GM13976 (cell line): ENCODE measurements around the gene GABRG3.

Experiments used
- DNase-seq: peaks from one replicate; pipeline ENCODE4 v3.0.0; 2012; ENCODE audit warnings: low spot score
- in situ Hi-C: fragments of 300-500 bp; cut with MboI; formaldehyde crosslinking; loops from one replicate; pipeline ENCODE4 v1.12.0; 2022; ENCODE audit warnings: low sequenced_read_pairs, mixed read lengths, inconsistent platforms; ENCODE audit not compliant: unreplicated experiment
- TF ChIP-seq, protein P1 (sequence below): IDR thresholded peaks from 2 replicates; pipeline ENCODE4 v1.5.1; 2012; ENCODE audit warnings: borderline replicate concordance, mild to moderate bottlenecking; ENCODE audit not compliant: insufficient read depth; ENCODE audit errors: extremely low read depth, missing control alignments, control extremely low read depth

Gene GABRG3

DNA sequence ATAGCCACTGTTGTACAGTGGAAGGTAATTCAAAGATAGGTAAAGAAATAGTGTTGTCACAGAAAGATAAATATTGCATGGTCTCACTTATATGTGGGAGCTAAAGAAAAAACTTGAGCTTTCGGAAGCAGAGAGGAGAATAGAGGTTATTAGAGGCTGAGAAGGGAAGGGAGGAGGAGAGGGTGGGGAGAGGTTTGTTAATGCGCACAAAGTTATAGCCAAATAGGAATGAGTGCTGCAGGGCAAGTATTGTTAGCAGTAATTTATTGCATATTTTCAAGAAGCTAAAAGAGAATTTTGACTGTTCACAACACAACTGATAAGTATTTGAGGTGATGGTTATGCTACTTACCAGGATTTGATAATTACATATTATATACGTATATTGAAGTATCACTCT, 154.2 kb downstream of the GABRG3 start:
- no peak for DNase-seq
- in situ Hi-C loops: no loop called here
- TF ChIP-seq, protein P1, sequence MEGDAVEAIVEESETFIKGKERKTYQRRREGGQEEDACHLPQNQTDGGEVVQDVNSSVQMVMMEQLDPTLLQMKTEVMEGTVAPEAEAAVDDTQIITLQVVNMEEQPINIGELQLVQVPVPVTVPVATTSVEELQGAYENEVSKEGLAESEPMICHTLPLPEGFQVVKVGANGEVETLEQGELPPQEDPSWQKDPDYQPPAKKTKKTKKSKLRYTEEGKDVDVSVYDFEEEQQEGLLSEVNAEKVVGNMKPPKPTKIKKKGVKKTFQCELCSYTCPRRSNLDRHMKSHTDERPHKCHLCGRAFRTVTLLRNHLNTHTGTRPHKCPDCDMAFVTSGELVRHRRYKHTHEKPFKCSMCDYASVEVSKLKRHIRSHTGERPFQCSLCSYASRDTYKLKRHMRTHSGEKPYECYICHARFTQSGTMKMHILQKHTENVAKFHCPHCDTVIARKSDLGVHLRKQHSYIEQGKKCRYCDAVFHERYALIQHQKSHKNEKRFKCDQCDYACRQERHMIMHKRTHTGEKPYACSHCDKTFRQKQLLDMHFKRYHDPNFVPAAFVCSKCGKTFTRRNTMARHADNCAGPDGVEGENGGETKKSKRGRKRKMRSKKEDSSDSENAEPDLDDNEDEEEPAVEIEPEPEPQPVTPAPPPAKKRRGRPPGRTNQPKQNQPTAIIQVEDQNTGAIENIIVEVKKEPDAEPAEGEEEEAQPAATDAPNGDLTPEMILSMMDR: no peak

DNA sequence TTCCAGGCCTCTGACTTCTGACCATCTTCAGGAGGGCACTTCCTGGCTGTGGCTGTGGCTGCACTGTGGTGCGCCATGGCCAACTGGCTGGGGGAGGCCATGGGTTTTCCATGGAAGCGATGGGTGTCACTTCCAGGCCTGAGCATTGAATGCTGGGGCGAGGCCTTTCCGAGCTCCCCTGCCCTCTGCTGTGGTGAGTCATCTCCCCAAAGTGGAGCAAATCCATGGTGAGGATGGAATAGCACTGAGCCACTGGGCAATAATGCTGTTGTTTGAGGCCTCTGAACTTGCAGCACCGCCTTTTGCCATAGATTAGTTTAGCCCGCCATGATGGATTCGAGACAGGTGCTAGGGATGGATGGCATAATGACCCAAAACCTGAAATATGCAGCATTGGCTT, 155.5 kb downstream of the GABRG3 start:
- no peak for DNase-seq
- TF ChIP-seq, protein P1: no peak
- in situ Hi-C loops: no loop called here

DNA sequence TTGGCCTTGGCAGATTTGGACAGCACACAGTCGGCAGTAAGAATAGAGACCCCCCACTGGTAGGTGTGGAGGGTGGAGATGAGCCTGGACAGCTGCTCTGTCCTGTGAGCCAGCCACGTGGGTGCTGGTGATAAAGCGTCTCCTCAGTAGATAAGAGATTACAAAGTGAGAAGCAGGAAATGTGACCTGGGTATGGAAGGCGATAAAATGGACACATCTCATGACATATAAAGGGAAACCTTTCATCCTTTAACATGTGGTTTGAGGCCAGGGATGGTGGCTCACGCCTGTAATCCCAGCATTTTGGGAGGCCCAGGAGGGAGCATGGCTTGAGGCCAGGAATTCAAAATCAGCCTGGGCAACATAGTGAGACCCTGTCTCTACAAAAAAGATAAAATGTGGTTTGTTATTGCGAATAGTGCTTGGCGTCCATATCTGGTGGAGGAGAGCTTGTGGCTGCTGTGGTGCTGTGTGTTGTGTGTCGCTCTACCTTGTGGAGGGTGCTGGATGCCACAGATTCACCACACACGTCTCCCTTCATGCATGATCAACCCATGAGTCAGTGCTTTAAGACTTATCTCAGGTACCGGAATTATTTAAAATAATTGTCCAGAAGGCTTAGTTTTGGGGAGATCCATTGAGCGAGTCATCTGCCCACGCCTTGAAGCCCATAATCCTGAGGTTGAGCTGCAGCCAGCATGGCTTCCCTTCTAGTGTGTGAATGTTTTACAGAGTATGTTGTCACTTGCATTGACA, 157.0 kb downstream of the GABRG3 start:
- TF ChIP-seq, protein P1: no peak
- DNase-seq: no peak
- in situ Hi-C loops: no loop called here

DNA sequence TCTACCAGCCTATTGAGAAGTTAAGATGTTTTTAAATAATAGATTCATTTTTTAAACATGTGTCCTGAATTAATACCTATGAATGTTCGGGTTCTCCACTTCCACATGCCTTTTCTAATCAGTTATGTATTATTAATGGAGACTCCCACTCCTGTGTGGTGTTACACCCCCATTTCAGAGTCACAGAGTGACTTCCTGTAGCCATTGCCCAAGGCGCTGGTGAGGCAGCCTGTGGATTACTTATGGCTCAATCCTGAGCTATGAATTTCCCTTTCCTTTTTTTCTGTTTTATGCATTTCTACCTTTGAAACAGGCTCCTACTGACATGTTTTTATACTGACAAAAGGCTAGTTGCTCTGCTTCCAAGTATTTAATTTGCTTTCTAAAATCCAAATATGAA, 162.3 kb downstream of the GABRG3 start:
- DNase-seq: no peak
- TF ChIP-seq, protein P1: no peak
- in situ Hi-C loops: no loop called here

DNA sequence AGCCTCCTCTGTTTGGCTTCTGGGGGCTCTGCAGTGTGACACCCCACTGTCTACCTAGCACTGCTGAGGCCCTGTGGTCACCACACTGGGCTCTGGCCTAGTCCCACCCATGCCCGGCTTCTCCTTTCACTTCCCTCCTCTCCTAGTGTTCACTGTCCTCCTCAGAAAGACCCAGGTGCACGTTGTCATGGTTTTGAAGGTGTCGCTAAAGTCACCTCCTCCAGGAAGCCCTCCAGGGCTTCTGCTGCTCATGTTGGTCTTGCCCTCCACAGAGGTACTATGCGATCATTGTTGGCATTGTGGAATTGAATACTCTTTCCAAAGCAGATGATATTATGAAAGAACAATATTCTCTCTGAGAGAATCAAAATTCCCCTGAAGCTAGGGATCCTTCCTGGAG, 163.5 kb downstream of the GABRG3 start:
- TF ChIP-seq, protein P1: no peak
- in situ Hi-C loops: no loop called here
- no peak for DNase-seq

DNA sequence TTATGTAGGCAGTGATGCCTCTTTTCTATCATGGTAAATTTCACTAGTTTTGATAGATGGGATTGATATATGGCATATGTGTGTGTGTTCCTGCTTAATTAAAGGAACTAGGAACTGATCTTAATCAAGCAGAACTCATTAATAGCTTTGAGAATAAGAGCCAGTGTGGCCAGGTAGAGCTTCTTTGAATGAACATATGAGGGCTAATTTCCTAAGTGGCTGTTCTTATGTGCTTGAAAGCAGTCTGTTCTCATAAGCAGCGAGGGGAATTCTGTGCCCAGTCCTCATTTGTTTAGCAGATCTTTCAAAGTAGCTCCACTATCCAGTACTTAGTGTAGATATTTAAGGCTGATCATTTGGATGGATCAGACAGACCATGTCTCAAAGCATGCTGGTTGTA, 164.2 kb downstream of the GABRG3 start:
- TF ChIP-seq, protein P1: no peak
- in situ Hi-C loops: no loop called here
- DNase-seq: no peak
